Adipose tissue (tissue), 3 donors: Measurements from ENCODE around the gene EIF5A2. TPM values are rescaled to one million over a fixed set of nuclear protein-coding genes. Genes with fewer than 3 reads are reported as not detected.
"Not testable (repeated sequence)": the region's sequence is repeated elsewhere in the genome, so short reads cannot be mapped to it uniquely, and the experiment has no call there.

ENCODE experiments used
- H3K27ac ChIP-seq: one replicate; pipeline ENCODE4 v1.5.1; 2013; ENCODE audit warnings: low read depth, low read length
- WGBS, 3 donors: extraction: QIAGEN DNeasy Blood & Tissue Kit; methylation state at CpG; one replicate each; pipeline ENCODE4 v1.1.7; 2013; 5-methylcytosine and 5-hydroxymethylcytosine counted together
- polyA plus RNA-seq, 3 donors: library from polyadenylated mRNA; stranded (reverse); fragments of 200-250 nt; gene quantifications; one replicate each; pipeline ENCODE4 v1.2.3, GENCODE V29; 2013
- donor health status: healthy with polysubstance abuse.
- donor health status: Bipolar disorder and iron deficiency.
- donor health status: healthy.

Gene EIF5A2
- polyA plus RNA-seq = 1 to 10 TPM; 1.3 to 3.1 (median 2.7) TPM

- no peak within 1 kb of the TSS for H3K27ac ChIP-seq
- WGBS, 3 donors = 14 to 16% (median 14%) methylated on average over 50 to 73 of the region's 73 CpGs
These were observed at the start of gene EIF5A2 for GRCh38 chr3:170908235-170909116. EIF5A2 (minus strand) TSS chr3:170908637; CDS start chr3:170907806, 831 bp downstream.

- H3K27ac ChIP-seq = no peak overlapping the region
These were observed 48.2 kb upstream of the EIF5A2 start for GRCh38 chr3:170956647-170957046.

DNA sequence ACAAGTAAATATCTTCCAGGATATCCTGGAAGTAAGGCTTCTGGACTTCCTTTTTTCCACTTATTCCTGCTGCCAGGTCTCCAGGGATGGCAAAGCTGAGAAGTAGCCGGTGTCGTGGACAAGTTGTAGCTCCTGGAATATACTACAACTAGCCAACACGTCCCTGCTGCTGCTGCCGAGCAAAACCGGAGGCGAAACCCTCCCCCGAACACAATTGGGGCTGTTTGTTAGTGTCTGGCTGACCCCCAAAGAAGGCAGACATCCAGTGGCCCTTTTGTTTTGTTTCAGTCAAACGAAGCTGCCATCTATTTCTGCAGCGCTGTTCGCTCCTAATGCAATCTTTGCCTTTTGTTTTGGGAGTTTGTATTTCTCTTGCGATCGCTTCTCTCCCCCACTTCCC lies 45.3 kb upstream of the EIF5A2 start:
- WGBS, 3 donors = 69 to 87% (median 75%) methylated on average over 12 of the region's 12 CpGs
- H3K27ac ChIP-seq = no peak overlapping the region

- no peak overlapping the region for H3K27ac ChIP-seq
- WGBS, 3 donors = 80 to 90% (median 86%) methylated on average over 13 of the region's 13 CpGs
These were observed 44.8 kb upstream of the EIF5A2 start for GRCh38 chr3:170953229-170953628.

DNA sequence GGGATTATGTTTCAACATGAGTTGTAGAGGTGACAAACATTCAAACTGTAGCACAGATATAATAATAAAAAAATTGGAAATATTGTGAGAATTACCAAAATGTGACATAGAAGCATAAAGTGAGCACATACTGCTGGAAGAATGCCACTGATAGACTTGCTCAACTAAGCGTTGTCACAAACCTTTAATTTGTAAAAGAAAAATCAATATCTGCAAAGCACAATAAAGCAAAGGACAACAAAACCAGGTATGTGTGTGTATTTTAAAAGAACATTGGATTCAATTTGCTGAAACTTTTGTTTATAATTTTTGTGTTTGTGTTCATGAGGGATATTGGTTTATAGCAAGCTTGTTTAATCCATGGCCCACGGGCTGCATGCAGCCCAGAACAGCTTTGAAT lies 40.8 kb upstream of the EIF5A2 start:
- WGBS, 3 donors = 60 to 85% (median 75%) methylated on average over 2 of the region's 2 CpGs
- H3K27ac ChIP-seq = no peak overlapping the region

DNA sequence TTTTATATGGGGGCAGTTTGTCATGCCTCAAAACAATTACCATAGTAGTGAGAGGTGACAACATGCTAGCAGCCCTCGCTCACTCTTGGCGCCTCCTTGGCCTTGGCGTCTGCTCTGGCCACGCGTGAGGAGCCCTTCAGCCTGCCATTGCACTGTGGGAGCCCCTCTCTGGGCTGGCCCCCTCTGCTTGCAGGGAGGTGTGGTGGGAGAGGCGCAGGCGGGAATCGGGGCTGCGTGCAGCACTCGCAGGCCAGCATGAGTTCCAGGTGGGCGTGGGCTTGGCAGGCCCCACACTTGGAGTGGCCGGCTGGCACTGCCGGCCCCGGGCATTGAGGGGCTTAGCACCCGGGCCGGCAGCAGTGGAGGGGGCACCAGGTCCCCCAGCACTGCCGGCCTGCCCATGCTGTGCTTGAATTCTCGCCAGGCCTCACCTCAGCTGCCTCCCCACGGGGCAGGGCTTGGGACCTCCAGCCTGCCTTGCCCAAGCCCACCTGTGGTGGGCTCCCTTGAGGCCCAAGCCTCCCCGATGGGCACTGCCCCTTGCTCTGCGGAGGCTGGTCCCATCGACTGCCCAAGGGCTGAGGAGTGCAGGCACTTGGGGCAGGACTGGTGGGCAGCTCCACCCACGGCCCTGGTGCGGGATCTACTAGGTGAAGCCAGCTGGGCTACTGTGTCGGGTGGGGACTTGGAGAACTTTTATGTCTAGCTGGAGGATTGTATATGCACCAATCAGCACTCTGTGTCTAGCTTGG lies 38.8 kb upstream of the EIF5A2 start:
- no peak overlapping the region for H3K27ac ChIP-seq
- WGBS, 3 donors = 95 to 97% (median 96%) methylated on average over 21 to 25 of the region's 25 CpGs

- no peak overlapping the region for H3K27ac ChIP-seq
These were observed 33.6 kb upstream of the EIF5A2 start for GRCh38 chr3:170942011-170942410.

DNA sequence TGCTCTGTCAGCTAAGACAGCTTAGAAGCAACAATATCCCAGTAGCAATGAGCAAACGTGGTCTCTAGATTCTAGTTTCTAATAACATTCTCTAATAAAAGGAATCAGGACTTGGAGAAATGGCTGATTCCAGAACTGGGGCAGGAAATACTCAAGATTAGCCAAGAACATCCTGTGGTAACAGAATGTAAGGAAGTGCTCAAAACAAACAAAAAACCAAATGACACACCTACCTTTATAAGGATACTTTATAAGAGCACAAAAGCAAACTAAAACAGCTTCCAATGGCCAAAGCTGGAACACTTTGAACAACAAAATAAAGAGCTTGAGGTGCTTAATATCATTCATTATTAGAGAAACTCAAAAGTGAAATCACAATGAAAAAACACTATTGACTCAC lies 33.1 kb upstream of the EIF5A2 start:
- WGBS, 3 donors = 58 to 73% (median 61%) methylated on average over 1 of the region's 1 CpG

DNA sequence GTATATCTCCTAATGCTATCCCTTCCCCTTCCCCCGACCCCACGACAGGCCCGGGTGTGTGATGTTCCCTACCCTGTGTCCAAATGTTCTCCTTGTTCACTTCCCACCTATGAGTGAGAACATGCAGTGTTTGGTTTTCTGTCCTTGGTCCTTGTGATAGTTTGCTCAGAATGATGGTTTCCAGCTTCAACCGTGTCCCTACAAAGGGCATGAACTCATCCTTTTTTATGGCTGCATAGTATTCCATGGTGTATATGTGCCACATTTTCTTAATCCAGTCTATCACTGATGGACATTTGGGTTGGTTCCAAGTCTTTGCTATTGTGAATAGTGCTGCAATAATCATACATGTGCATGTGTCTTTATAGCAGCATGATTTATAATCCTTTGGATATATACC lies 24.6 kb upstream of the EIF5A2 start:
- H3K27ac ChIP-seq = not testable (repeated sequence)
- WGBS, 3 donors = 80 to 97% (median 90%) methylated on average over 4 of the region's 4 CpGs

More for the DNA sequence above, 33.1 kb upstream of the EIF5A2 start:
- H3K27ac ChIP-seq = no peak overlapping the region

GRCh38 chr3:170923553-170923952 lies 15.1 kb upstream of the EIF5A2 start:
- 96 to 99% (median 96%) methylated on average over 14 to 27 of the region's 27 CpGs for WGBS, 3 donors
- H3K27ac ChIP-seq = not testable (repeated sequence)

DNA sequence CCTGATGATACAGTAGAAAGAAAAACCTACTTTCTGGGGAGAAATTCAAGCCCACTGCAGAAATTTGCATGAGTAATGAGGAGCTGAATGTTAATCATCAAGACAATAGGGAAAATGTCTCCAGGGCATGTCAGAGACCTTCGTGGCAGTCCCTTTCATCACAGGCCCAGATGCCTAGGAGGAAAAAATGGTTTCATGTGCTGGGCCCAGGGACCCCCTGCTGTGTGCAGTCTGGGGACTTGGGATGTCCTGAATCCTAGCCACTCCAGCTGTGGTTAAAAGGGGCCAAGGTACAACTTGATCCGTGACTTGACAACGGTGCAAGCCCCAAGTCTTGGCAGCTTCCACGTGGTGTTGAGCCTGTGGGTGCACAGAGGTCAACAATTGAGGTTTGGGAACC lies 10.3 kb upstream of the EIF5A2 start:
- H3K27ac ChIP-seq = no peak overlapping the region
- 73 to 79% (median 78%) methylated on average over 4 of the region's 4 CpGs for WGBS, 3 donors

DNA sequence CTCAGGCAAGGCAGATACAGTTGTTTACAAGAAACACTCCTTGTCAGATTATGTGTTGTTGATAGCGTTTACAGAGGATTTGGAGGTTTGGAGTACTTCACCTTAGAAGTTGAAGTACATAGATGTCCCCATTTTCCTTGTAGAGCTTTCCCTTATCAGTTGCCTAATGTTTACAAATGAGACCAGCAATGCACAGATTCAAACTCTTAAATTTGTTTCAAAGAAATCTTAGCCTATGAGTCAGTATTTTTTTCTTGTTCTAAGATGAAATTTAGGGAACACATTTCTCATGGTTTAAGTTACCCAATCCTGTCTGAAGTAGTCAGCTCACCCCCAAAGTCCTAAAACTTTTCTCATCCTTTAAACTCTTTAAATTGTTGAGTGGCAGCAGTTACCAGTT lies 6.3 kb upstream of the EIF5A2 start:
- no peak overlapping the region for H3K27ac ChIP-seq
- 27 to 63% (median 36%) methylated on average over 1 of the region's 1 CpG for WGBS, 3 donors

- no peak overlapping the region for H3K27ac ChIP-seq
- 89 to 92% (median 90%) methylated on average over 5 of the region's 5 CpGs for WGBS, 3 donors
These were observed 5.8 kb upstream of the EIF5A2 start for GRCh38 chr3:170914212-170914611.

- H3K27ac ChIP-seq = no peak overlapping the region
- 84 to 94% (median 94%) methylated on average over 3 of the region's 3 CpGs for WGBS, 3 donors
These were observed 2.6 kb upstream of the EIF5A2 start for GRCh38 chr3:170911051-170911450.

- no peak overlapping the region for H3K27ac ChIP-seq
These were observed 2.1 kb upstream of the EIF5A2 start for GRCh38 chr3:170910542-170910941.

- no peak overlapping the region for H3K27ac ChIP-seq
These were observed 879 bp upstream of the EIF5A2 start for GRCh38 chr3:170909129-170909903.

GRCh38 chr3:170907637-170908234 lies 701 bp downstream of the EIF5A2 start:
- WGBS, 3 donors = 8 to 18% (median 9%) methylated on average over 18 to 33 of the region's 33 CpGs
- no peak overlapping the region for H3K27ac ChIP-seq

More at GRCh38 chr3:170909129-170909903, 879 bp upstream of the EIF5A2 start:
- 72 to 90% (median 75%) methylated on average over 17 of the region's 17 CpGs for WGBS, 3 donors

DNA sequence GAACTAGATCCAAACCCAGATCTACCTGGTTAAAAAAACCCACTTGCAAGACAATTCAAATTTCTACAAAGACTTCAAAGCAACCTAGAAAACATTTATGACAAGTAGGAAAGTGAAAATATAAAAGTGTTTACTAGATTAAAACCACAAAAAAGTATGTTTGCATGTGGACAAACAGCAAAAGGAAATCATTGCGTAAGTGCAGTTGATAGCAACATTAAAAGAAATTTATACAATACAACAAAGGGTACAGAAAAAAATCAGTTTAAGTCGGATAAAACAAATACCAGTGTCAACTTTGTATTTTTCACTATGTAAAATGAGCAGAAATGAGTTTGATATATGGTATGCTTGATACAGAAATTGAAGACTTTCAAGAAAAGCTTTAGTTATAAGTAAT lies 2.6 kb downstream of the EIF5A2 start:
- 87 to 91% (median 89%) methylated on average over 2 of the region's 2 CpGs for WGBS, 3 donors

DNA sequence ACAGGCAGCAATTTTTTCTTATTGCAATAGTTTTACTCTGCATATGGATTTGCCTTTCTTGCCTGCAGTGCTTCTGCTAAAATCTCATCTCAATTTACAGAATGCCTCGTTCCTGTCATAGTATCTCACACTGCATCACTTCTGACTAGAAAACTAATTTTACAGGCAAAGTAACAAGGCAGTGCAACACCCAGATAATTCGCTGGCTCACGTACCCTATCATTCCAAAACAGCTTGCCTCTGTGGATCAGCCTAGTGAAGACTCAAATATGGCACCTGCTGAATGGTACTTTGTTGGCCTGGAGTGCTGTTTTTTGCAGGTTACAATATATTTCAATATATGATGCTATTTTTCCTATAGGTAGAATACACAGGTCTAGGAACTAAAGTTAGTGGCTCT lies 5.3 kb downstream of the EIF5A2 start:
- 94 to 98% (median 95%) methylated on average over 3 of the region's 3 CpGs for WGBS, 3 donors

More for the DNA sequence above, 2.6 kb downstream of the EIF5A2 start:
- no peak overlapping the region for H3K27ac ChIP-seq

More for the DNA sequence above, 5.3 kb downstream of the EIF5A2 start:
- no peak overlapping the region for H3K27ac ChIP-seq
